NCI-H2227 treated with DMSO at 0.1 percent for 48 hours (cell line): ENCODE data around the gene POMGNT2.
A peak's percentile ranks its signal among the peaks of the same experiment; 100 is the strongest.

Experiments
- DNase-seq: peaks from one replicate; lab custom pipeline; 2025; lab: John Stamatoyannopoulos, UW

The POMGNT2 gene

GRCh38 chr3:43105596-43106292, at the start of gene POMGNT2:
Gene POMGNT2 (minus strand): TSS chr3:43106079. CDS start chr3:43081431, 24,648 bp downstream.
- DNase-seq = peak; percentile 40

- no peak for DNase-seq
Measured at GRCh38 chr3:43154980-43155379, 49.1 kb upstream of the POMGNT2 start.

GRCh38 chr3:43153216-43154083, 47.6 kb upstream of the POMGNT2 start:
- DNase-seq = no peak

- no peak for DNase-seq
Measured at GRCh38 chr3:43152649-43153048, 46.8 kb upstream of the POMGNT2 start.

GRCh38 chr3:43148033-43148432, 42.2 kb upstream of the POMGNT2 start:
- DNase-seq = no peak

GRCh38 chr3:43146599-43146998, 40.7 kb upstream of the POMGNT2 start:
- no peak for DNase-seq

- DNase-seq = no peak
Measured at GRCh38 chr3:43144761-43145490, 39.0 kb upstream of the POMGNT2 start.

- no peak for DNase-seq
Measured at GRCh38 chr3:43142472-43142871, 36.6 kb upstream of the POMGNT2 start.

- no peak for DNase-seq
Measured at GRCh38 chr3:43138488-43139231, 32.8 kb upstream of the POMGNT2 start.

GRCh38 chr3:43132870-43133636, 27.2 kb upstream of the POMGNT2 start:
- no peak for DNase-seq

GRCh38 chr3:43132193-43132592, 26.3 kb upstream of the POMGNT2 start:
- DNase-seq = no peak

- no peak for DNase-seq
Measured at GRCh38 chr3:43128464-43128863, 22.6 kb upstream of the POMGNT2 start.

- no peak for DNase-seq
Measured at GRCh38 chr3:43126536-43126935, 20.7 kb upstream of the POMGNT2 start.

- no peak for DNase-seq
Measured at GRCh38 chr3:43123895-43124294, 18.0 kb upstream of the POMGNT2 start.

GRCh38 chr3:43120937-43121336, 15.1 kb upstream of the POMGNT2 start:
- DNase-seq = no peak

GRCh38 chr3:43117257-43117656, 11.4 kb upstream of the POMGNT2 start:
- no peak for DNase-seq

- DNase-seq = no peak
Measured at GRCh38 chr3:43113671-43114070, 7.8 kb upstream of the POMGNT2 start.

- DNase-seq = peak; percentile 16
Measured at GRCh38 chr3:43106293-43106628, 382 bp upstream of the POMGNT2 start.

- DNase-seq = no peak
Measured at GRCh38 chr3:43104660-43105595, 951 bp downstream of the POMGNT2 start.

- no peak for DNase-seq
Measured at GRCh38 chr3:43104039-43104438, 1.8 kb downstream of the POMGNT2 start.
